ENCODE measurements around the gene AXIN2.

AXIN2 gene

DNA sequence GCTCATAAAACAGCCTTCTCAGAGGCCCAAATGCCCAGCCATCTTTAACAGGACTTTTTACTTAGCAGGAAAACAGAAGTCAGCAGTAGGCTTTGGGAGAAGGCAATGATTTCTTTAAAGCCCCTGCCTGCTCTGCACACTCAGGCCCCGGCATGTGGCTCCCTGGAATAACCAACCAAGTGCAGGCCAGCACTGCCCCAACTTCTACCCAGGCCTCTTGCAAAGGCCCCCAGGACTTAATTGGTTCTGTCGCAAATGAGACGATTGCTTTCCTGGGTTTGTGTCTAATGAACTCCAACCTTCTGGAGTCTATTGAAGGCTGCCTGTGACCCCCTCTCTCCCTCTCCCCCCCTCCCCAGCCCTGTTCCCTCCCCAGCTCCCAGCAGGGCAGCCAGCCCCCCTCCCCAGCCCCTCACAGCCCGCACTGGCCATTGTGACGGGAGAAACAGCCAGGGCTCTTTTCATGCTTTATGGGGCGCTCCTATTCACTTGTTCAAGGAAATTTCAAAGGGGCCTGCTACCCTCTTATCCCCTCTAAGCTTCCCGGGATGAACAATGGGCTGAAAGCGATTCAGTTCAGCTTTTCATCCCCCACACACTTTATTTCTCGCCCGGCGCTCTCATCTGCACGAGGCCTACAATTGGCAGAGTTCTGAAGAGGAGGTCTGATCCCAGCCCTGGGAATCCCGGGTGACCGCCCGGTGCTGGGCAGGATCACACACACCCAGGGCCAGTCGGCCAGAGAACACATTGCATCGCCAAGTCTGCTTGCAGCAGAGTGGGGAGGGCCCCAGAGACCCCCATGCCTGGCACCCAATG lies 15.5 kb downstream of the AXIN2 start:
- no peak for DNase-seq (ENCODE audit: extremely low spot score)
- CTCF ChIA-PET = interaction anchor here (1.3 kb wide), 1 partner anchor 10 kb away, joined by 4 read pairs; no protein-coding TSS in a partner anchor
- TF ChIP-seq, protein P1, sequence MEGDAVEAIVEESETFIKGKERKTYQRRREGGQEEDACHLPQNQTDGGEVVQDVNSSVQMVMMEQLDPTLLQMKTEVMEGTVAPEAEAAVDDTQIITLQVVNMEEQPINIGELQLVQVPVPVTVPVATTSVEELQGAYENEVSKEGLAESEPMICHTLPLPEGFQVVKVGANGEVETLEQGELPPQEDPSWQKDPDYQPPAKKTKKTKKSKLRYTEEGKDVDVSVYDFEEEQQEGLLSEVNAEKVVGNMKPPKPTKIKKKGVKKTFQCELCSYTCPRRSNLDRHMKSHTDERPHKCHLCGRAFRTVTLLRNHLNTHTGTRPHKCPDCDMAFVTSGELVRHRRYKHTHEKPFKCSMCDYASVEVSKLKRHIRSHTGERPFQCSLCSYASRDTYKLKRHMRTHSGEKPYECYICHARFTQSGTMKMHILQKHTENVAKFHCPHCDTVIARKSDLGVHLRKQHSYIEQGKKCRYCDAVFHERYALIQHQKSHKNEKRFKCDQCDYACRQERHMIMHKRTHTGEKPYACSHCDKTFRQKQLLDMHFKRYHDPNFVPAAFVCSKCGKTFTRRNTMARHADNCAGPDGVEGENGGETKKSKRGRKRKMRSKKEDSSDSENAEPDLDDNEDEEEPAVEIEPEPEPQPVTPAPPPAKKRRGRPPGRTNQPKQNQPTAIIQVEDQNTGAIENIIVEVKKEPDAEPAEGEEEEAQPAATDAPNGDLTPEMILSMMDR (IDR thresholded peaks at IDR 0.05; ENCODE audit: control extremely low read depth, extremely low read depth, low read depth, missing control alignments) = no peak
- POLR2A ChIA-PET = no interaction called here

DNA sequence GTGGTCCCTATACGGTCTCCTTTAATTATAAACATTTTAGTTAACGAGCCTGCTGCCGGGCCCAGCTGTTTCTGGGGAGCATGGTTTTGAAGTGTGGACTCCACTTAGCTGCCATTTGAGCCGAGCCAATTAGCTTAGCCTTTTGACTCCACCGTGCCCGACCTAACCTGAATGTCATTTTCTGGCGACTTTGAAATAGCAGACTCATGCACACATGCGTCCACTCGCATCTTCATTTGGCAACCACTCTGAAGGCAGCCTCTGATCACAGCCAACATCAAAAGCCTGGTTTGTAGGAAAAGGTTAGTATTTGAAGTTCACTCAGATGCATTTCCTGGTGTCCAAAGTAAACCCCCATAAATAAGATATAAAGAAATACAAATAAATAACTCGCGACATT lies 16.8 kb downstream of the AXIN2 start:
- CTCF ChIA-PET = interaction anchor here (1.0 kb wide), 1 partner anchor 12 kb away, joined by 3 read pairs; no protein-coding TSS in a partner anchor
- TF ChIP-seq, protein P1 (IDR thresholded peaks at IDR 0.05; ENCODE audit: control extremely low read depth, extremely low read depth, low read depth, missing control alignments) = no peak
- no peak for DNase-seq (ENCODE audit: extremely low spot score)
- POLR2A ChIA-PET = interaction anchor here (0.6 kb wide), 1 partner anchor 1694 kb away, joined by 7 read pairs; no protein-coding TSS in a partner anchor

DNA sequence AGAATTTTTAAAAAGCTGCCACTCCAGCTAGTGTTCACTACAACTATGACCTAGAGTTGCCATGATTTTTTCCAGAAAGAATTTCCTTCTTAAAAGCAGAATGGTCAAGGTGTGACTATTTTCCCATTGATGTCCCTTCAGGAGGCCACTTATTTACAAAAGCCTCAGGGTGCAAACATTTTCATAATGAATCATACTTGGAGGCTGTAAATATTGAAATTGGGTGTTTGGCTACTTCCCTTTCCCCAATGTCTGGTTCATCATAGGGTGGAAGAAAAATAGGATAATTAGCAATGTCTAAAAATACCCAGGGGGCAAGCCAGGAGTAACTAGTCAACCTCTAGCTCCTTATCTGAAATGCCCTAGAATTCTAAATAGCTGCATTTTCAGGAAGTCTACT lies 18.8 kb downstream of the AXIN2 start:
- ChIA-PET CTCF (interaction anchor here (1.7 kb wide), 1 partner anchor 13 kb away, joined by 5 read pairs; no protein-coding TSS in a partner anchor), POLR2A (no interaction called here)
- TF ChIP-seq, protein P1 (IDR thresholded peaks at IDR 0.05; ENCODE audit: control extremely low read depth, extremely low read depth, low read depth, missing control alignments) = no peak
- DNase-seq (ENCODE audit: extremely low spot score) = no peak

DNA sequence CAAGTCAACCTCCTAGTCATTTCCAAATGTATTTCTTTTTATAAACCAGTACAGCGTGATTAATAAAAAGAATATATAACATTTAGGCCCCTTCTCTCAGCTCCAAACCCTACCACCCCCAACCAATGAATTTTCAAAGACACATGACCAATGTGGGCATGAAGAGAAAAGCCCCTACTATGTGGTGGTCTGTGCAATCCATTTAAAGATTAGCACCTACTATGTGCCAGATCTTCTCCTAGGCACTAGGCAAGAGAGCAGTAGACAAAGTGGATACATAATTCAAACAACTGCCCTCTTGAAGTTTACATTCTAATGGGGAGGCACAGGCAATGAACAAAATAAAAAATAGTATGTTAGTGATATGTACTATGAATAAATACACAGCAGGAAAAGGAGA lies 19.4 kb downstream of the AXIN2 start:
- POLR2A ChIA-PET = no interaction called here

DNA sequence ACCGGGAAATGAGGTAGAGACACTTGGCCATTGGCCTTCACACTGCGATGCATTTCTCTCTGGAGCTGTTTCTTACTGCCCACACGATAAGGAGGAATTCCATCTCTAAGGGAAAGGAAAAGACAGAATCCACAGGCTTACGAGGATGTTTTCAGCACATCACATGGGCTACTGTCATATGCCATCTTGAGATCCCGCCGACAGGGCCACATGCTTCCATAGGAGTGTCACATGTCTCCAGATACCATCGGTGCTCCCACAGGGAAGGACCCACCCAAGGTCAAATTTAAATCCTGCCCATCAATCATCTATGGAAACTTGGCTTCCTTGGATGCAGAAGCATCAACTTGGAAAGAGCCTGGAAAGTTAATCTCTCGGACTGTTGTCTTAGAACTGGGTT lies 20.0 kb downstream of the AXIN2 start:
- TF ChIP-seq, protein P1 (IDR thresholded peaks at IDR 0.05; ENCODE audit: control extremely low read depth, extremely low read depth, low read depth, missing control alignments) = no peak
- ChIA-PET CTCF (no interaction called here), POLR2A (no interaction called here)
- no peak for DNase-seq (ENCODE audit: extremely low spot score)

More for the DNA sequence above, 19.4 kb downstream of the AXIN2 start:
- TF ChIP-seq, protein P1 (IDR thresholded peaks at IDR 0.05; ENCODE audit: control extremely low read depth, extremely low read depth, low read depth, missing control alignments) = no peak
- no peak for DNase-seq (ENCODE audit: extremely low spot score)
- CTCF ChIA-PET = interaction anchor here (1.7 kb wide), 1 partner anchor 14 kb away, joined by 5 read pairs; no protein-coding TSS in a partner anchor

DNA sequence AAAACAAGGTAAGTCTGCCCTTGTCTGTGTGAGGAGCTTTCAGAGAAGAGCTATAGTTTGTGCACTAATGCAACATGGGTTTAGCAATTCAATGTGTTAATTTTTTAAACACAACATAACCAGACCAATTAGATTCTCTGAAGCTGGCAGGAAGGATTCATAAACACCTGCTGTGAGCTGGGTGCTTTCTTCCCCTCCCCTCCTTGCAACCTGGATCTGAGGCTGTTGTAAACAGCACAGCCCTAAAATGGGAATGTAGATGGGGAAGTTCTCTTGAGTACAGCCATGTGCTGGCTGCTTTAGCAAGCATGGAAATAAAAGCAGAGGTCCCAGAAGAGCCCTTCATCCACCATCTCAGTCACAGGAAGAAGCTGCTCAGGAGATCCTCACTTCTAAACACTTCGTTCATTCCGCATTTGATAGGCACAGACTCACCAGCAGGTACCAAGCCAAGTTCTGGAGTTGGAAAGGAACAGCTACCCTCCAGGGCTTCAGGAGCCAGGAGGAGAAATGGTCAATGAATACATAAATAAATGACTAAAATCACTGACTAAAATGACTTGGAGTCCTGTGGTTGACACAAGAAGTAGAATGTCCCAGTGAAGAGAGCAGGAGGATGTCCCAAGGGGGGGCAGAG lies 21.7 kb downstream of the AXIN2 start:
- ChIA-PET CTCF (interaction anchor here (2.2 kb wide), 2 partner anchors 10 to 17 kb away, joined by 7 to 10 read pairs; no protein-coding TSS in a partner anchor), POLR2A (no interaction called here)
- TF ChIP-seq, protein P1 (IDR thresholded peaks at IDR 0.05; ENCODE audit: control extremely low read depth, extremely low read depth, low read depth, missing control alignments) = no peak
- DNase-seq (ENCODE audit: extremely low spot score) = no peak
